ENCODE data around the gene CYTL1.
"Not testable (repeated sequence)": the region's sequence is repeated elsewhere in the genome, so short reads cannot be mapped to it uniquely, and the experiment has no call there.

The CYTL1 gene

DNA sequence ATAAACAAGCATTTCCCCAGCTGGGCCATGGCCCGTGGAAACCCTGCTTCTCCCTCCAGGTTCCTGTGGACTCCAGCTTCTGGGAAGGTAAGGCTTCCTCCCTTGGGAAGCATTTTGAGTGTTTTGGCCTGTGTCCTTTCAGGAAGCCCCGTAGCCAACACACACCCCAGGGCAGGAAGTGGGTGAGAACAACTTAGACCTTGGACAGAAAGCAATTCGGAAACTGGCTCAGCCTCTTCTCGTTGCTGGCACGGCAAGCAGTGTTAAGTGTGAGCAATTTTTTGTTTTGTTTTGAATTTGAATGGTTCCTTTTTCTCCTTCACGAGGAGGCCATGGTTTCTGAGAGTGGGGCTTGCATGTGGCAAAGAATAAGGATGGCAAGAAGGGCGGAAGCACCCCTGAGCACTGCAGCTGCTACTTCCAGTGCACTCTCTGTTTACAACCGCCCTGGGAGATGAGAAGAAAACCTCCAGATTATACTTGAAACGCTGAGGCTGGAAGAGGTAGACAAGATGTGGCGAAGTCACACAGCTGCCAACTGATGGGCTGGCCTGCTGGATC lies 14.1 kb upstream of the CYTL1 start:
- peak; percentile 61 for DNase-seq (ENCODE audit: low spot score)

GRCh38 chr4:5032813-5033212 lies 13.6 kb upstream of the CYTL1 start:
- no peak for DNase-seq (ENCODE audit: low spot score)

DNA sequence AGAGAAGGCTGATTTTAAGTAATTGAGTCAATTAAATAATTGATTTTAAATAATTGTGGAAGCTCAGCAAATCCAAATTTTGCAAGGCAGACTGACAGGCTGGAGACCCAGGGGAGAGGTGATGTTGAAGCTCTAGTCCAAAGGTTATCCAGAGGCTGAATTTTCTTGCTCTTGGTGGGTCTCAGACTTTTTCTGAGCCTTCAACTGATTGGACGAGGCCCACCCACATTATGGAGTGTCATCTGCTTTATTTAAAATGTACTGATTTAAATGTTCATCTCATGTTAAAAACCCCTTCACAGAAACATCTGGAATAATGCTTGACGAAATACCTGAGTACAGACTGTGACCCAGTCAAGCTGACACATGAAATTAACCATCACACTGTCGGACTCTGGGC lies 11.7 kb upstream of the CYTL1 start:
- DNase-seq (ENCODE audit: low spot score) = no peak

GRCh38 chr4:5030221-5030620 lies 11.0 kb upstream of the CYTL1 start:
- DNase-seq (ENCODE audit: low spot score) = no peak

- no peak for DNase-seq (ENCODE audit: low spot score)
These were observed 10.2 kb upstream of the CYTL1 start for GRCh38 chr4:5029447-5029846.

GRCh38 chr4:5028480-5028879 lies 9.2 kb upstream of the CYTL1 start:
- DNase-seq (ENCODE audit: low spot score) = no peak

GRCh38 chr4:5027346-5027745 lies 8.1 kb upstream of the CYTL1 start:
- DNase-seq (ENCODE audit: low spot score) = no peak

DNA sequence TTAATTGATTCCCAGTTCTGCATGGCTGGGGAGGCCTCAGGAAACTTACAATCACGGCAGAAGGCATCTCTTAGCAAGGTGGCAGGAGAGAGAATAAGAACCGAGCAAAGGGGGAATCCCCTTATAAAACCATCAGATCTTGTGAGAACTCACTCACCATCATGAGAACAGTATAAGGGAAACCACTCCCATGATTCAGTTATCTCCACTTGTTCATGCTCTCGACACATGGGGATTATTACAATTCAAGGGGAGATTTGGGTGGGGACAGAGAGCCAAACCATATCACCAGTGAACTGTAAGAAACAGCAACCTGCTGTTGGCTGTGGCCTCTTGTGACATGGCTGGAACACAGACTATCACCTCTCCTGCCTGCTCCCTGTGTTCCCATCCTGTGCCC lies 7.1 kb upstream of the CYTL1 start:
- DNase-seq (ENCODE audit: low spot score) = no peak

GRCh38 chr4:5024673-5025072 lies 5.4 kb upstream of the CYTL1 start:
- peak; percentile 35 for DNase-seq (ENCODE audit: low spot score)

DNA sequence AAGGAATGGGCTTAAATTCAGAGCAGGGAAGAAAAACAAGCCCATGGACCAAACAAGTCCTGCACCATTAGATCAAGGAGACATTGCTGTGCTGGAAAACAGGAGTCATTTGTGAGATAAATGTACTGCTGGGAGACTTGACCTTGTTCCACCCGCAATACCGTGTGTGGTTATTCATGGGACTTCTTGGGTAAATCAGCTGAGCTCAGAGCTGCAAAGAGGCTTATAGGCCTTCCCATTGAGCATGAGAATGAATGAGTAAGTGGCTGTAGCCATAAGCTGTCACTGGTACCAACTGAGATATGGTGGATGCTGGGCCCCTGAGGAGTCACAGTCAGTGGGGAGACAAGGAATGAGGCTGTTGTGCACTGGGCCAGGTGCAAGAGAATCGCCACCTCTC lies 2.3 kb upstream of the CYTL1 start:
- no peak for DNase-seq (ENCODE audit: low spot score)

DNA sequence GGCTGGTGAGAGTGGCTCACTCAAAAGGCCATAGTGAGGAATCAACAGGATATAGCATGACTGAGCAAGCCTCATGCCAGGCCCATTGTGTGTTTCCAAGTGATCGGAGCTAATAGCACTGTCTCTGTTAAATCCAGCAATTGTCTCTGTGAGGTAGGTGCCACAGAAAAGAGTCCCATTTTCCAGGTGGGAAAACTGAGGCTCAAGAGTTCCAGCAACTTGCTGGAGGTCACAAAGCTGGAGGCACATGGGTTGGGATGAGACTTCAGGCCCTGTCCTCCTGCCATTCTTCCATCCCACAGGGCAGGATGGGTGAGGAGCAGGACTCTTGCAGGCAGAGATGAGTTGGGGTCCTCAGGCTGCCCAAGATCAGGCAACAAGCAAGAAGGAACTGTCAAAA lies 1.1 kb upstream of the CYTL1 start:
- no peak for DNase-seq (ENCODE audit: low spot score)

DNA sequence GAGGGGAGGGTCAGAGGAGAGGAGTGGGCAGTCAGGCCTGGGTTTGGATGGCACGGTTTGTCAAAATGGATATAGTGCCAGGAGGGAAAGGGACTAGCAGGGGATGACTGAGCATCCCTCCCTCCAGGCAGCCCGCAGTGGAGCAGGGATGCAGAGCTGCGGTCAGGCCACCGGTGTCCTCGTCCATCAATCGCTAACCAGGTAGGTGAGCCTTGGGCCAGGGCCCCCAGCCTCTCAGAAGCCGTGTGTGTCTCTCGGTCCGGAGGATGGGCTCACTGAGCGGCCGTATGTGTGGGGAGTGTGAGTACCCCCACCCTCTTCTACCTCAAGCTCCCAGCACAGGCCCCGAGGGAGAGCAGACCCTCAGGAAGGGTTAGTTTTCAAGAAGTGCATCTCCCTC lies 538 bp upstream of the CYTL1 start:
- no peak for DNase-seq (ENCODE audit: low spot score)

- DNase-seq (ENCODE audit: low spot score) = no peak
These were observed 655 bp downstream of the CYTL1 start for GRCh38 chr4:5018603-5019002.

DNA sequence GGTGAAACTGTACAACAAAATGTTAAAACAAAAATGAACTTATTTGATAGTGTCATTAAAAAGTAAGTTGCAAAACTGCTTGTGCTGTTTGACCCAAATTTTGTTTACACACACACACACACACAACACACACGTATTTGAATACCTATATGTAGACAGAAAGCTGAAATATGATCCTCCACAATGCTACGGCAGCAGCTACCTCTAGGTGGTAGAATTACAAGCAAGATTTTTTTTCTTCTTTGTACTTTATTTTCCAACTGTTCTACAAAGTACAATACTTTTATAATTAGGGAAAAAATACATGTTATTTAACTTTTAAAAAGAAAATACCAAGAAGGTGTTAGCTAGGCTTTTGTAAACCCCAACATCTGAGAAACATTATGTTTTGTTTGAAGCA lies 1.2 kb downstream of the CYTL1 start:
- no peak for DNase-seq (ENCODE audit: low spot score)

DNA sequence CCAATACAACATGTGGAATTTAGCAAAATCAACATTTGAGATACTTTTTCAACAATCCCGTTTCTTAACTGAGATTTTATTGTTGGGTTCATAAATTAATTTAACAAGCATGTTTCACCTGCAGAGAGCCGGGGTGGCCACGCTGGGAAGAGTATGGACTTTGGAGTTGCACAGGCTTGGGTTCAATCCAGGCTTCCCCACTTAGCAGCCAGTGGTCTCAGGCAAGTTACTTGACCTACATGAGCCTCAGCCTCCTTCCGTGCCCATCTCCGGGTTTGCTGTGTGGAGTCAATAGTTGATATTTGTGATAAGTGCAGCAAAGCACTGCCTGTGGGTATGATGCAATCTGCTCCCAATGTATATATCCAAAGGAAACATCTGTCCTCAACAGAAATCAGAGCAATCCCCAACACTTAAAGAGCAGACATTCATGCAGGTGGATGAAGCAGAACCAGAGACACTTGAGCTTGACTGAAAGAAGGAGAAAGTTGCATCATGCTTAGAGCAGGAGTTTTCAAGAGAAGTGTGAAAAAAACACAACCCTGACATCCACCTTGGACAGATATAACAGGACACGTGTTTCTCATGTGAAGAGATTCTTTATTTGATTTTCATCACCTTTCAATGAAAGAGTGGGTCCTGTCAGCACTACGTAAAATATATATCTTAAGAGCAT lies 5.1 kb downstream of the CYTL1 start:
- no peak for DNase-seq (ENCODE audit: low spot score)

GRCh38 chr4:5012958-5013357 lies 6.3 kb downstream of the CYTL1 start:
- no peak for DNase-seq (ENCODE audit: low spot score)

DNA sequence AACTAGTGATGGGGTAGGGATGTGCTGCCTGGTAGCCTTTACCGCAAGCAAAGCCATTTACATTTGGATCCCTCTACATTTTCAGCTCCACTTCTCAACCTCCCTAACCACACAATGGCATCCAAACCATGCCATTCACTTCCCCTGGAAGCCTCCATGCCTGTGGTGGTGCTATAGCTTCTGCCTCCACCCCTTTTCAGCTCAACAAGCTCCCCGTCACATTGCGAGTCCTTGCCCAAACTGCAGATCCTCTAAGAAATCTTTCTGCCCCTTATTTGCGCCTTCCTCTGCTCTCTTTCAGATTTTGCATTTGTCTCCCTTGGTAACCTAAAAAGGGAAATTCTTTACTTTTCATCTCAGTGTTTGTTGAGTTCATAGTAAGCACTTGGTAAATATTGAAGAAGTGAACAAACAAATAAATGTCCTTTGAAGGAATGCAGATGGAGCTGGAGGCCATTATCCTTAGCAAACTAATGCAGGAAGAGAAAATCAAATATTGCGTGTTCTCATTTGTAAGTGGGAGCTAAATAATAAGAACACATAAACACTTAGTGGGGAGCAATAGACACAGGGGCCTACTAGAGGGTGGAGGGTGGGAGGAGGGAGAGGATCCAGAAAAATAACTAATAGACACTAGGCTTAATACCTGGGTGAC lies 6.9 kb downstream of the CYTL1 start:
- no peak for DNase-seq (ENCODE audit: low spot score)

GRCh38 chr4:5010984-5011383 lies 8.3 kb downstream of the CYTL1 start:
- DNase-seq (ENCODE audit: low spot score) = no peak

DNA sequence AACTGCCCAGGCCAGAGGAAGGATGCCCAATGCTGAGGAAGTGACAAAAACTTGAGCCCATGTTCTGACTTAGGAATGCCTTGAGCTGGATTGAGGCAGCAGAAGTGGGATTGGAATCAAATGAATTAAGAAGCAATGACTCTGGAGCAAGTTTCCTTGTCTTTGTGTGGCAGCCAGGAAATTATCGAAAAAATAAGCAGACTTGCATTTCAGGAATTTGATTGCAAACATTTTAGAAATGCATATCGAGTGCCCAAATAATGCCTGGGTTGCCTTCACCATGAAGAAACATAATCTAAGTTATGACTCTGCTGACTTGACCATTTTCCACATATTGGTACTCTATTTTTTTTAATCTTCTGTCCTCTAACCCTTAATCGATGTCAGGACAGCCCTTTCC lies 9.5 kb downstream of the CYTL1 start:
- no peak for DNase-seq (ENCODE audit: low spot score)

DNA sequence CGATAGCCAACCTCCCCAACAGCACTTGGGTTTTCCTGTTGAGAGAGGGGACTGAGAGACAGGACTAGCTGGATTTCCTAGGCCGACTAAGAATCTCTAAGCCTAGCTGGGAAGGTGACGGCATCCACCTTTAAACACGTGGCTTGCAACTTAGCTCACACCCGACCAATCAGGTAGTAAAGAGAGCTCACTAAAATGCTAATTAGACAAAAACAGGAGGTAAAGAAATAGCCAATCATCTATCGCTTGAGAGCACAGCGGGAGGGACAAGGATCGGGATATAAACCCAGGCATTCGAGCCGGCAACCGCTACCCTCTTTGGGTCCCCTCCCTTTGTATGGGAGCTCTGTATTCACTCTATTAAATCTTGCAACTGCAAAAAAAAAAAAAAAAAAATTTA lies 12.3 kb downstream of the CYTL1 start:
- not testable (repeated sequence) for DNase-seq (ENCODE audit: low spot score)

DNA sequence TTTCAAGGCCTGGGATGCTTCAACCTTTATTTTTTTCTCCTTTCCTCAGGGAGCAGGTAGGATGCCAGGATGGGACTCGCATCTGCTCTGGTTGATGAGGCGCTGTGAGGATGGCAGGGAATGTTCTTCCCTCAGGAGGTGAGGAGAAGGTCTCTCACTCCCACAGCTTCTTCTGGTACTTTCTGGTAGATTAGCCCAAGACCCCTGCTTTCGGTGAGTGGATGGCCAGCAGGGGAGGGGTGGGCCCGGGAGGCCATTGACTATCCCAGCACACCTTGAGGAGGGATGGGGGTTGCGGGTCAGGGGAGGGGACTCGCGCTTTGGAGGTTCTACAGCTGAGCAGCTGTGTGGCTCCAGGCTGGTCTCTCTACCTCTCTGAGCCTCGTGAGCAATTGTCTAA lies 14.8 kb downstream of the CYTL1 start:
- no peak for DNase-seq (ENCODE audit: low spot score)

DNA sequence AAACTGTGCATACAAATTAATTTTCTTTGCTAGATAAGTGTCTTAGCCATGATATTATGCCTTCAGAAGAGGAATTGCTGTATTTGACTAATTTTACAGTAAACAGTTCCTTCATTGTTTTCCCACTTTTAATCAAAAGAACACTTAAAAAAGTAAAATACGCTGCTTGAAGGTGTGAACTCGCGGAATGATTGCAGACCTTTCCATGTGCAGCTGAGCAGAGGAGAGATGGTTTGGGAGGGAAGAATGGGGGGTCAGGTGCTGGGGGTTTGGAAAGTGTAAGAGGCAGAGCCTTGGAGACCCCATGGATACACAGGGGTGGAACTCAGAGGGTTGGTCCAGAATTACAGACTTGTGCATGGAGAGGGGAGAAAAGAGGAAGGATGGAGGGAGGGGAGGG lies 15.3 kb downstream of the CYTL1 start:
- no peak for DNase-seq (ENCODE audit: low spot score)

DNA sequence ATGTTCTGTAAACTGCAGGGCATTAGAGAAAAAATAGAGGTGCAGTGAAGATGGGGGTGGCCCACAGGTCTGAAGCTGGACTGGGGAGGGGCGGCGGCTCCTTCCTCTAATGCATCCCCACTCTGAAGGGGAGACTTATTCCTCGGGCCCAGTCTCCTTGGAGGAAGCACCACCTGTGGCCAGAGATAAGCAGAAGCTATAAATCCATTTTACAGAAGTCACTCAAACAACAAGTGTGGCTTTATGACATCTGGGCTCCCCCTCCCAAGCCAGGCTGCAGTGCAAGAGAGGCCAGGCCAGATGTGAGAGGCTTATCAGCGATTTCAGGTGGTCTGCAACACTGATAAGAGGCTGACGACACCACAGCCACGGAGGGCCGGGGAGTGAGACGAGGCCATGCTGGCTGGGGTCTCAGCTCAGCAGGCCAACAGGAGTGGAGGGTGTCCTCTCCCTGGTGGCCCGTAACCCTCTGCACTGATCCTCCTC lies 15.8 kb downstream of the CYTL1 start:
- DNase-seq (ENCODE audit: low spot score) = no peak

DNA sequence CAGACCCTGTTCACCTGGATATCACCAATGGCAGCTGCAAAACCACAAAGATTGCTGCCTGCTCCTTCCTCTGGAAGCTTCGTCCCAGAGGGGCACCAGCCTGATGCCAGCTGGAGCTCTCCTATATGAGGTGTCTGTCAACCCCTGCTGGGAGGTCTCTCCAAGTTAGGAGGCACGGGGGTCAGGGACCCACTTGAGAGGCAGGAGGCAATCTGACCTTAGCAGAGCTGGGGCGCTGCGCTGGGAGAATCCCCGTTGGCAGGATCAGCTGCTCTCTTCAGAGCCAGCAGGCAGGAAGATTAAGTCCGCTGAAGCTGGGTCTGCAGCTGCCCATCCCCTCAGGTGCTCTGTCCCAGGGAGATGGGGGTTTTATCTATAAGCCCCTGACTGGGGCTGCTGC lies 17.6 kb downstream of the CYTL1 start:
- DNase-seq (ENCODE audit: low spot score) = not testable (repeated sequence)
